Liver (tissue), 9 donors: ENCODE measurements around the gene HOXB4. TPM values are rescaled to one million over a fixed set of nuclear protein-coding genes. Genes with fewer than 3 reads are reported as not detected.

Experiments
- DNase-seq: peaks from one replicate; pipeline ENCODE4 v3.0.0-alpha.2; 2017; ENCODE audit warnings: low spot score
- H3K27ac ChIP-seq, 2 donors: one replicate each; pipeline ENCODE4 v1.7.0; 2013; ENCODE audit warnings: inconsistent platforms in 2 of 2, low read length in 2 of 2, control low read depth in 1 of 2, low read depth in 1 of 2, mild to moderate bottlenecking in 1 of 2
- H3K27me3 ChIP-seq, 4 donors: one replicate each; pipeline versions ENCODE4 v1.6.1 to v1.7.0; 2013; ENCODE audit warnings: low read length in 3 of 4, inconsistent platforms in 1 of 4, mild to moderate bottlenecking in 1 of 4, moderate library complexity in 1 of 4; ENCODE audit not compliant: control insufficient read depth in 4 of 4, insufficient read depth in 4 of 4
- H3K36me3 ChIP-seq, 4 donors: one replicate each; pipeline versions ENCODE4 v1.6.1 to v1.7.0; 2013; ENCODE audit warnings: low read length in 3 of 4, mild to moderate bottlenecking in 3 of 4, low read depth in 1 of 4, moderate library complexity in 1 of 4; ENCODE audit not compliant: control insufficient read depth in 4 of 4, insufficient read depth in 3 of 4
- H3K4me1 ChIP-seq, 4 donors: one replicate each; pipeline versions ENCODE4 v1.6.1 to v1.7.0; 2013; ENCODE audit warnings: low read length in 3 of 4, mild to moderate bottlenecking in 3 of 4, moderate library complexity in 1 of 4; ENCODE audit not compliant: control insufficient read depth in 4 of 4, insufficient read depth in 4 of 4
- H3K4me3 ChIP-seq, 3 donors: one replicate each; pipeline versions ENCODE4 v1.6.1 to v1.7.0; 2013; ENCODE audit warnings: low read length in 3 of 3, control low read depth in 1 of 3, low read depth in 1 of 3, mild to moderate bottlenecking in 1 of 3
- H3K9ac ChIP-seq, 2 donors: one replicate each; pipeline ENCODE4 v1.7.0; 2013; ENCODE audit warnings: low read length in 2 of 2, mild to moderate bottlenecking in 2 of 2, moderate library complexity in 2 of 2, control low read depth in 1 of 2, low read depth in 1 of 2
- H3K9me3 ChIP-seq, 4 donors: one replicate each; pipeline versions ENCODE4 v1.6.1 to v1.7.0; 2013; ENCODE audit warnings: low read length in 3 of 4; ENCODE audit not compliant: control insufficient read depth in 4 of 4
- FOXA1 ChIP-seq: IDR thresholded peaks from 2 replicates; pipeline ENCODE4 v1.6.1; 2016; ENCODE audit warnings: antibody characterized with exemption
- FOXA2 ChIP-seq: IDR thresholded peaks from 2 replicates; pipeline ENCODE4 v1.6.1; 2016; ENCODE audit warnings: antibody characterized with exemption
- GABPA ChIP-seq, 2 donors: IDR thresholded peaks in 1 of 2; conservative IDR thresholded peaks in 1 of 2; 2 replicates each; pipeline ENCODE4 v1.6.1; 2016; ENCODE audit warnings: antibody characterized with exemption in 2 of 2, mild to moderate bottlenecking in 1 of 2, moderate library complexity in 1 of 2
- HNF4A ChIP-seq, 2 donors: conservative IDR thresholded peaks; 2 replicates each; pipeline ENCODE4 v1.6.1; 2016; ENCODE audit warnings: antibody characterized with exemption in 2 of 2, mild to moderate bottlenecking in 2 of 2
- HNF4G ChIP-seq: IDR thresholded peaks from 2 replicates; pipeline ENCODE4 v1.6.1; 2016; ENCODE audit warnings: antibody characterized with exemption
- JUND ChIP-seq, 2 donors: IDR thresholded peaks; 2 replicates each; pipeline ENCODE4 v1.6.1; 2016; ENCODE audit warnings: antibody characterized with exemption in 2 of 2
- MAX ChIP-seq: IDR thresholded peaks from 2 replicates; pipeline ENCODE4 v1.6.1; 2016; ENCODE audit warnings: antibody characterized with exemption
- NR2F2 ChIP-seq: IDR thresholded peaks from 2 replicates; pipeline ENCODE4 v1.6.1; 2016; ENCODE audit warnings: antibody characterized with exemption
- REST ChIP-seq: IDR thresholded peaks from 2 replicates; pipeline ENCODE4 v1.6.1; 2016; ENCODE audit warnings: antibody characterized with exemption, mild to moderate bottlenecking
- RXRA ChIP-seq, 2 donors: IDR thresholded peaks; 2 replicates each; pipeline ENCODE4 v1.6.1; 2017 to 2018; ENCODE audit warnings: antibody characterized with exemption in 2 of 2, mild to moderate bottlenecking in 1 of 2
- SP1 ChIP-seq: IDR thresholded peaks from 2 replicates; pipeline ENCODE4 v1.6.1; 2018; ENCODE audit warnings: antibody characterized with exemption, mild to moderate bottlenecking
- TAF1 ChIP-seq: conservative IDR thresholded peaks from 2 replicates; pipeline ENCODE4 v1.6.1; 2016; ENCODE audit warnings: antibody characterized with exemption, mild to moderate bottlenecking
- YY1 ChIP-seq: IDR thresholded peaks from 2 replicates; pipeline ENCODE4 v1.6.1; 2016; ENCODE audit warnings: antibody characterized with exemption, mild to moderate bottlenecking
- WGBS: extraction: QIAGEN DNeasy Blood & Tissue Kit; methylation state at CpG from one replicate; pipeline ENCODE4 v1.1.7; 2013; 5-methylcytosine and 5-hydroxymethylcytosine counted together
- polyA plus RNA-seq, 2 donors: library from polyadenylated mRNA; stranded (reverse) in 1 of 2; unstranded in 1 of 2; fragments of 200-250 nt in 1 of 2; fragments of >200 nt in 1 of 2; fragmentation: Nextera tagmentation in 1 of 2; extraction: Ambion mirVana in 1 of 2; gene quantifications; one replicate each; pipeline versions ENCODE4 v1.2.1 to v1.2.3, GENCODE V29; 2013 to 2015
- total RNA-seq, 2 donors: library from RNA; depleted of rRNA; stranded (reverse); fragments of >200 nt; gene quantifications; one replicate each; pipeline ENCODE4 v1.2.3, GENCODE V29; 2014
- TF ChIP-seq, protein P1 (sequence below): IDR thresholded peaks from 2 replicates; pipeline ENCODE4 v1.6.1; 2016; ENCODE audit warnings: antibody characterized with exemption
- TF ChIP-seq, protein P2 (sequence below): IDR thresholded peaks from 2 replicates; pipeline ENCODE4 v1.6.1; 2016; ENCODE audit warnings: antibody characterized with exemption
- TF ChIP-seq, protein P3 (sequence below): fragments of 150-350 bp; IDR thresholded peaks from 2 replicates; pipeline ENCODE4 v1.5.1; 2017; ENCODE audit warnings: improper control_type of control experiment, low read depth, low read length; ENCODE audit not compliant: missing input control
- donor health status: healthy.
- donor health status: healthy.
- donor health status: healthy.
- donor health status: healthy.
- donor health status: healthy.

Gene HOXB4
- total and polyA plus RNA-seq, 4 donors, result 0.19 to 0.75 (median 0.50) TPM

- no peak overlapping the region for H3K9ac ChIP-seq
- no peaks in the 10 kb centered on the region for H3K36me3 ChIP-seq
- DNase-seq, result no peak
- no peak for TF ChIP-seq HNF4A (conservative IDR thresholded peaks at IDR 0.05)
- no peak for TF ChIP-seq TAF1
- TF ChIP-seq GABPA (IDR thresholded peaks at IDR 0.05 in 1 of 2, conservative IDR thresholded peaks at IDR 0.05 in 1 of 2), result no peak
- TF ChIP-seq RXRA (IDR thresholded peaks at IDR 0.05), result no peak
- no peak for TF ChIP-seq FOXA2
- TF ChIP-seq HNF4G, result no peak
- TF ChIP-seq MAX, result no peak
- TF ChIP-seq, protein P1, sequence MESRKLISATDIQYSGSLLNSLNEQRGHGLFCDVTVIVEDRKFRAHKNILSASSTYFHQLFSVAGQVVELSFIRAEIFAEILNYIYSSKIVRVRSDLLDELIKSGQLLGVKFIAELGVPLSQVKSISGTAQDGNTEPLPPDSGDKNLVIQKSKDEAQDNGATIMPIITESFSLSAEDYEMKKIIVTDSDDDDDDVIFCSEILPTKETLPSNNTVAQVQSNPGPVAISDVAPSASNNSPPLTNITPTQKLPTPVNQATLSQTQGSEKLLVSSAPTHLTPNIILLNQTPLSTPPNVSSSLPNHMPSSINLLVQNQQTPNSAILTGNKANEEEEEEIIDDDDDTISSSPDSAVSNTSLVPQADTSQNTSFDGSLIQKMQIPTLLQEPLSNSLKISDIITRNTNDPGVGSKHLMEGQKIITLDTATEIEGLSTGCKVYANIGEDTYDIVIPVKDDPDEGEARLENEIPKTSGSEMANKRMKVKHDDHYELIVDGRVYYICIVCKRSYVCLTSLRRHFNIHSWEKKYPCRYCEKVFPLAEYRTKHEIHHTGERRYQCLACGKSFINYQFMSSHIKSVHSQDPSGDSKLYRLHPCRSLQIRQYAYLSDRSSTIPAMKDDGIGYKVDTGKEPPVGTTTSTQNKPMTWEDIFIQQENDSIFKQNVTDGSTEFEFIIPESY, result no peak
- H3K27me3 ChIP-seq, result peaks cover 6 to 32% (median 11%) of the 10 kb centered on the region in 4 donors
- H3K4me3 ChIP-seq, result peak overlapping the region in 1 of 3 donors; percentile 45
- 7% methylated on average over 15 of the region's 15 CpGs for WGBS
- no peak overlapping the region for H3K27ac ChIP-seq
- H3K4me1 ChIP-seq, result peaks cover 0 to 20% (median 9%) of the 10 kb centered on the region in 4 donors
- H3K9me3 ChIP-seq, result no peaks in the 10 kb centered on the region
These were observed 31.7 kb upstream of the HOXB4 start for GRCh38 chr17:48609759-48610281.

DNA sequence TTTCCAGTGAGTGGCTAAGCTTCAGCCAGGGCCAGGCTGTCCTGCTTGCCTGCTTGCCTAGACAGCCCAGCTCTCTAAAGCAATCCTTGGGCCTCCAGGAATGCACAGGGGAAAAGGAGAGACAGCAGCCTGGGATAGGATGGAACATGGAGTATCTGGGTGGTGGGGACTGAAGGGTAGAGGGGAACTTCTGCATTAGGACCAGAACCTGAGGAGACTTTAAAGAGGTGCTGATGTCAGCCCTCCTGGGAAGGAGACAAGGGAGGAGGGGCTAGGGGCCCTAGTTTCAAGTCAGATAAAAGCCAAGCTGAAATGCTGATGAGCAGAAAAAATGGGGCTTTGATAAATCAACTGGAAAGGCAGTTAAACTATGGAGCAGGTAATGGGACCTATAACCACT is 30.9 kb upstream of the HOXB4 start:
- Histone ChIP-seq H3K4me1 (peaks cover 0 to 17% (median 7%) of the 10 kb centered on the region in 4 donors), H3K36me3 (no peaks in the 10 kb centered on the region), H3K9ac (no peak overlapping the region), H3K4me3 (no peak overlapping the region), H3K9me3 (no peaks in the 10 kb centered on the region), H3K27me3 (peaks cover 6 to 28% (median 12%) of the 10 kb centered on the region in 4 donors), H3K27ac (no peak overlapping the region)
- no peak for DNase-seq
- TF ChIP-seq, protein P2, sequence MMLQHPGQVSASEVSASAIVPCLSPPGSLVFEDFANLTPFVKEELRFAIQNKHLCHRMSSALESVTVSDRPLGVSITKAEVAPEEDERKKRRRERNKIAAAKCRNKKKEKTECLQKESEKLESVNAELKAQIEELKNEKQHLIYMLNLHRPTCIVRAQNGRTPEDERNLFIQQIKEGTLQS, result no peak
- TF ChIP-seq HNF4G (no peak), FOXA2 (no peak), HNF4A (conservative IDR thresholded peaks at IDR 0.05) (no peak), NR2F2 (no peak), RXRA (IDR thresholded peaks at IDR 0.05) (no peak), REST (no peak), GABPA (IDR thresholded peaks at IDR 0.05 in 1 of 2, conservative IDR thresholded peaks at IDR 0.05 in 1 of 2) (no peak), MAX (no peak), SP1 (no peak), FOXA1 (no peak), YY1 (no peak), JUND (IDR thresholded peaks at IDR 0.05) (no peak)
- TF ChIP-seq, protein P1, result no peak
- TF ChIP-seq, protein P3, sequence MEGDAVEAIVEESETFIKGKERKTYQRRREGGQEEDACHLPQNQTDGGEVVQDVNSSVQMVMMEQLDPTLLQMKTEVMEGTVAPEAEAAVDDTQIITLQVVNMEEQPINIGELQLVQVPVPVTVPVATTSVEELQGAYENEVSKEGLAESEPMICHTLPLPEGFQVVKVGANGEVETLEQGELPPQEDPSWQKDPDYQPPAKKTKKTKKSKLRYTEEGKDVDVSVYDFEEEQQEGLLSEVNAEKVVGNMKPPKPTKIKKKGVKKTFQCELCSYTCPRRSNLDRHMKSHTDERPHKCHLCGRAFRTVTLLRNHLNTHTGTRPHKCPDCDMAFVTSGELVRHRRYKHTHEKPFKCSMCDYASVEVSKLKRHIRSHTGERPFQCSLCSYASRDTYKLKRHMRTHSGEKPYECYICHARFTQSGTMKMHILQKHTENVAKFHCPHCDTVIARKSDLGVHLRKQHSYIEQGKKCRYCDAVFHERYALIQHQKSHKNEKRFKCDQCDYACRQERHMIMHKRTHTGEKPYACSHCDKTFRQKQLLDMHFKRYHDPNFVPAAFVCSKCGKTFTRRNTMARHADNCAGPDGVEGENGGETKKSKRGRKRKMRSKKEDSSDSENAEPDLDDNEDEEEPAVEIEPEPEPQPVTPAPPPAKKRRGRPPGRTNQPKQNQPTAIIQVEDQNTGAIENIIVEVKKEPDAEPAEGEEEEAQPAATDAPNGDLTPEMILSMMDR, result no peak
